HG02970 (cell line): ENCODE data around the gene ADD1.

Experiments used
- ATAC-seq: cut with Tn5 transposase; IDR thresholded peaks from one replicate; pipeline ENCODE4 v1.9.1; 2021; ENCODE audit warnings: mild to moderate bottlenecking, moderate library complexity, moderate number of reproducible peaks; ENCODE audit not compliant: unreplicated experiment, low FRiP score

ADD1 gene, protein sequence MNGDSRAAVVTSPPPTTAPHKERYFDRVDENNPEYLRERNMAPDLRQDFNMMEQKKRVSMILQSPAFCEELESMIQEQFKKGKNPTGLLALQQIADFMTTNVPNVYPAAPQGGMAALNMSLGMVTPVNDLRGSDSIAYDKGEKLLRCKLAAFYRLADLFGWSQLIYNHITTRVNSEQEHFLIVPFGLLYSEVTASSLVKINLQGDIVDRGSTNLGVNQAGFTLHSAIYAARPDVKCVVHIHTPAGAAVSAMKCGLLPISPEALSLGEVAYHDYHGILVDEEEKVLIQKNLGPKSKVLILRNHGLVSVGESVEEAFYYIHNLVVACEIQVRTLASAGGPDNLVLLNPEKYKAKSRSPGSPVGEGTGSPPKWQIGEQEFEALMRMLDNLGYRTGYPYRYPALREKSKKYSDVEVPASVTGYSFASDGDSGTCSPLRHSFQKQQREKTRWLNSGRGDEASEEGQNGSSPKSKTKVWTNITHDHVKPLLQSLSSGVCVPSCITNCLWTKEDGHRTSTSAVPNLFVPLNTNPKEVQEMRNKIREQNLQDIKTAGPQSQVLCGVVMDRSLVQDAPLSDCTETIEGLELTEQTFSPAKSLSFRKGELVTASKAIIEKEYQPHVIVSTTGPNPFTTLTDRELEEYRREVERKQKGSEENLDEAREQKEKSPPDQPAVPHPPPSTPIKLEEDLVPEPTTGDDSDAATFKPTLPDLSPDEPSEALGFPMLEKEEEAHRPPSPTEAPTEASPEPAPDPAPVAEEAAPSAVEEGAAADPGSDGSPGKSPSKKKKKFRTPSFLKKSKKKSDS

GRCh38 chr4:2843263-2843940, at the start of gene ADD1:
ADD1 (plus strand) TSS chr4:2843844; CDS start chr4:2875916, 32,072 bp downstream.
- ATAC-seq: peak; percentile 79

DNA sequence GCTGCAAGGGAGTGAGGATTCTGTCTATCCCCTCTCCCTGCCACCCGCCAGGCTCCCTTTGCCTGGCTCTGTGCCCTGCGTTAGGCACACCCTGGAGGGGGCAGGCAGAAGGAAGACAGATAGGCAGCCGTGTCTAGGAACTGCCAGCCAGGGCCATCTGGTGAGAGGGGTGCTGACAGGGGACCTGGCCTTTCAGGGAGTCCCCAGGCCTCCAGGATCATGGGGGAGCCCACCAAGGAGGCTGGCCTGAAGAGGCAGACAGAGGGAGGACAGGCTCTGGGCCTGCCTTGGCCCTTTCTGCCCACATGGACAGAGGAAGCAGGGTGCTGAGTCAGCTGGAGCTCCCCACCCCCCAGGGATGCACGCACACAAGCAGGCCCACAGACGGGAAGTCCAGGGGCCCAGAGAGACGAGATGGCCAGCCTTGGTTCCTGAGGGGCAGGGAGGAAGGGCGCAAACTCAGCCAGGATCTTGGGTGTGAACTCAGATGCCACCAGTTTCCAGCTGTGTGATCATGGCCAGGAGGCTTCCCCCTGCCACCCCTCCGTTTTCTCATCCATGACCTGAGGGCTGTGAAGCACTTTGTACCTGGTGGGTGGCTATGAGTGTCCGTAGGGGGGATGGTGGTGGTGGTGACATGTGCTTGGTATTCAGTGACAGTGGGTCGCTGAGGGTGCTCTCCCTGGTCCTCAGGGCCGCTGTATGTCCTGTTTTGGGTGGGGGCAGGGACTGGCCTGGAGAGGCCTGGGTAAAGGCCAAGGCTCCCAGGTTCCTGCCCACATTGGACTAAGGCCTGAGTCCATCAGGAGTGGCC, 49.0 kb upstream of the ADD1 start:
- no peak for ATAC-seq

- no peak for ATAC-seq
Observed at GRCh38 chr4:2795300-2795892, 48.2 kb upstream of the ADD1 start.

DNA sequence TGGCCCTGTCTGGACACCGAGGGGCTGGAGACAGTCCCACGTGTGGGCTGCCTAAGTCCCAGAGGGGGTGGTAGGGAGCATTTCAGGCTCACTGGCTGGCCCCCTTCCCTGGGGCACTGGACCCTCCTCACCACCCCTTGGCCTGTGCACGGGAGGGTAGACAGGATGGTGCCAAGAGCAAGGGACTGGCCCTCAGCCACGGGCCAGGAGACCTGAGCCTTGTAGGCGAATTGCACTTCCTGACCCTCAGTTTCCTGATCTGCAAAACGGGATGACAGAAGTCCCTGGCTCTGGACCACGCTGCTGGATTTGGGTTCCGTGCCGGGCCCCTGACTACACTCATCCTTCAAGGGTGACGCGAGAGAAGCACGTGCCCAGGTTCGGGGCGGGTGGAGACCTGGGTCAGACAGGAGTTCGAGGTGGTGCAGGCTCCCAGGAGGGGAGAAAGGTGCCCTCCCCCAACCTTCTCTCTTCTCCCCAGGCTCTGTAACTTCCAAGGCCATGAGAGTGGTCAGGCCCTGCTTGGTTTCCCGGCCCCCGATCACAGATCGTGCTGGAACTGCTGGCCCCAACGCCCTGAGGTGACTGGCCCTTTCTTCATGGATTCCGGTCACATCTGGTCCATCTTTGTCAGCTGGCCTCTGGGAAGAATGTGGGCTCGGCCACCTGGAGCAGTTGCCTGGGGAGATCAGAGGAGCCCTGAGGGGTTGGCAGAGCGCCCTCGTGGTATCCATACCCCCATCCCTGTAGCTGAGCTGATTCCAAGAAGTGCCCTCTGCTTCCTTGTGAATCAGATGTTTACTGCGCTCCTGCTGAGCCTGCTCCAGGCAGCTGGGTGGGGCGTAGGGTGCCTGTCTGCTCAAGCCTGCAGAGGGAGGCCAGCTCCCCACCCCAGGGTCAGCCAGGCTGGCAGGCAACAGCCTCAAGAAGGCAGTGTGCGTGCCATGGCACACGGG, 47.5 kb upstream of the ADD1 start:
- no peak for ATAC-seq

DNA sequence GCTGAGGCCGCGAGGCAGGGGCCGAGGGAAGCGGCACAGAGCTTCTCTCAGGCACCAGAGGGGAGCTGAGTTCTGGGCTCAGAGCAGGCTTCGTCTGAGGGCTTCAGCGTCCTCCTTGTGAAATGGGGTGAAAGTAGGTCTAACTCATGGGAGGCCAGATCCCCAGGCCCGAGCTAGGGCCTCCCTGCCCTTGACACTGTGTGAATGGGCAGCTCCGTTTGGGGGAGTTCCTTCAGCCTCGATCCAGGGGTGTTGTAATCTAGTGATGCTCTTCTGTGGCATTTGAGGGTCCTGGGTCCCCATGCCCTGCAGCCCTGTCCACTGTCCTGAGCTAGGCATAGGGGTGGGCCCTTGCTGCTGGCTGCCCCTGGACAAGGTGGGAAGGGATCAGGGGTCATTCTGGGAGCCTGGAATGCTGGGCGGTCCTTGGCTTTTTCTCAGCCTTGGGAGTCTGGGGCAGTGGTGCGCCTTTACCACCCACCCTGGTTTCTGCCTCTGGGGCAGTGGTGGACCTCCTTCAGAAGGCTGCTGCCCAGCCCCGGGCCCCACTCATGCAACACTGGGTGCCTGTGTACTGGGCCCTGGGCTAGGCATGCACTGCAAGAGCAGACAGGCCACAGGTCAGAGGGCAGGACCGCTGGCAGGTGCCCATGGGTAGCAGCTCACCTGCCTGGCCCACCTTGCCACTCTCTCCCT, 46.6 kb upstream of the ADD1 start:
- ATAC-seq: no peak

- no peak for ATAC-seq
Observed at GRCh38 chr4:2797545-2798305, 45.9 kb upstream of the ADD1 start.

GRCh38 chr4:2798399-2799223, 45.0 kb upstream of the ADD1 start:
- ATAC-seq: no peak

DNA sequence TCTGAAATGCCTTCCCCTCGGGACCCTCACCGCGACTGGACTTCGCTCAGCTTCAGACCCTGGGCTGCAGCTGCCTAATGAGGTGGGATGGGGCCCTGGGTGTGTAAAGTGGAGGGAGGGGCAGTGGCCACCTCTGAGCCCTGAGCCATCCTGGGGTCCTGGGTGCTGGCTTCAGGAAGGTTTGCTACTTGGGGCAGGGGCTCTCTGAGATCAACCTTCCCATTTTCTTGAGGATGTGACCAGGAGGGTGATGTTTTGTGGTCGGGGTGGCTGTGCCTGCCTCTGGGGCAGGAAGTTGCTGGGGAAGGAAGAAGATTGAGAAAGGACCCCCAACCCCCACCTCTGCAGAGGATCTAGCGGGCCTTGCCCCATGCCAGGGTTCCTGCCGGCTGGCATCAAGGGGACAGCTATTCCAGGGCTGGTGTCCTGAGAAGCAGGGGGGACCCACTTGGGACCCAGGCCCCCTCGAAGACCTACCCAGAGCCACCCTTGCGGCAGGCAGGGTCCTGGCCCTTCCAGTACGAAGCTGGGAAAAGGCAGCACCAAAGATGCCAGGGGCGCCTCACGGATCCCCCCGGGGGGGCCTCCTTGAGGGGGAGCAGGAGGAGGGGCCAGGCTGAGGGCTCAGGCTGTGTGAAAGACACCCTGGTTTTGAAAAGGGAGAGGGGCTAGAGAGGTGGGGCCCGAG, 44.3 kb upstream of the ADD1 start:
- ATAC-seq: no peak

GRCh38 chr4:2799971-2800690, 43.5 kb upstream of the ADD1 start:
- no peak for ATAC-seq

DNA sequence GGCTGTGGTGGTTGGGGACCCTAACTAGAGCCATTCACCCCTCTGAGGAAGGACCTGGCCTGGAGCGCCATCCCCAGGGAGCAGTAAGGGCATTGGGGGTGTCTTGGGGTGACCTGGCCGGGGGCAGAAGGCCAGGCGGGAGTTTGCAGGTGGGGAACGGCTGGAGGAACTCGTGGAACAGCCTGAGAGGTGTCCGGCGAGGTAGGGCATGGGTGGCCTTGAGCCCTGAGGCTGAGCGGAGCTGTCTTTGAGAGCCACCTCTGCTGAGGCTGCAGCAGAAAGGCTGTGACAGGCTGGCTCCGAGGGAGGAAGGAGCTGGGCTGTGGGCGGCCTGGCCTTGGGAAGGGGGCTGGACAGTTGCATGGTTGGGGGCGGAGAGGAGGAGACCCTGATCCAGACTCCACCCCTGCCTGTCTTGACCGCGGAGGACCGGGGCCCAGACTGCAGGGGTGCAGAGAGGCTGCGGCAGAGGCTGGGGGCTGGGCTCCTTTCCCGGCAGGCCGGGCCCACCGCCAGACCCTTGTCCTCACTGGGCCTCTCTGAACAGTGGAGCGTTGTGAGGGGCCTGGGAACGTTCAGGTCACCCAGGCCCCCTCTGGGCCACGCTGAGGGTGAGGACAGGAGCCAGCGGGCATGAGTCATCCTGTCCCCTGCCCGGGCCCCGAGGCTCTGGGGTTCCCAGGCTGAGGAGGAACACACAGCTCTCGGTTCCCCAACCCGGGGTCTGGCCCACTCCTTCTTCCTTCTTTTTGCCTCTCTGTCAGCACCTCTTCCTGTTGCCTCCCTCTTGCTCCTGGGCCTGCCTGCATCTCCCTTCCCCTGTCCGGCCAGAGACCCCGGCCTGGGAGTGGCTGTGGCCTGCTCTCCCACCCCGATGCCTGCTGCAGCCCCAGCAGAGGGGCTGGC, 42.7 kb upstream of the ADD1 start:
- no peak for ATAC-seq

- no peak for ATAC-seq
Observed at GRCh38 chr4:2802618-2803531, 40.8 kb upstream of the ADD1 start.

GRCh38 chr4:2803624-2804448, 39.8 kb upstream of the ADD1 start:
- no peak for ATAC-seq
